Progenitor cell of endocrine pancreas (in vitro differentiated cells): ENCODE results near the gene RAPSN. TPM values are rescaled to one million over a fixed set of nuclear protein-coding genes. Genes with fewer than 3 reads are reported as not detected.
"Not testable (repeated sequence)": the region's sequence is repeated elsewhere in the genome, so short reads cannot be mapped to it uniquely, and the experiment has no call there.

Experiments
- DNase-seq: peaks from one replicate; pipeline ENCODE4 v3.0.0; 2021; ENCODE audit warnings: low spot score; ENCODE audit not compliant: unreplicated experiment
- H3K27ac Mint-ChIP-seq: 2 replicates; pipeline ENCODE4 v1.8.0; 2021; ENCODE audit warnings: mild to moderate bottlenecking, moderate library complexity, mixed read lengths
- H3K27me3 Mint-ChIP-seq: 2 replicates; pipeline ENCODE4 v1.8.0; 2021; ENCODE audit warnings: mixed read lengths
- H3K36me3 Mint-ChIP-seq: 2 replicates; pipeline ENCODE4 v1.8.0; 2022; ENCODE audit warnings: mixed read lengths; ENCODE audit not compliant: insufficient read depth
- H3K4me1 Mint-ChIP-seq: 2 replicates; pipeline ENCODE4 v1.8.0; 2021; ENCODE audit warnings: low read depth, mixed read lengths
- H3K4me3 Mint-ChIP-seq: 2 replicates; pipeline ENCODE4 v1.8.0; 2021; ENCODE audit warnings: low read depth, mild to moderate bottlenecking, moderate library complexity, mixed read lengths
- H3K9me3 Mint-ChIP-seq: 2 replicates; pipeline ENCODE4 v1.8.0; 2021; ENCODE audit warnings: low read depth, mixed read lengths
- CTCF ChIP-seq: fragments of 200-600 bp; sonication (generic); IDR thresholded peaks from one replicate; pipeline ENCODE4 v1.5.0; 2021; ENCODE audit warnings: antibody characterized with exemption, mild to moderate bottlenecking; ENCODE audit not compliant: unreplicated experiment
- total RNA-seq: library from RNA; stranded (reverse); gene quantifications from 2 replicates; pipeline ENCODE4 v1.2.1, GENCODE V29; 2021

RAPSN gene
- total RNA-seq, 1 donor from 2014 or later: 0.81 TPM

GRCh38 chr11:47454258-47454671 lies 5.3 kb upstream of the RAPSN start:
- H3K36me3 Mint-ChIP-seq, H3K9me3 Mint-ChIP-seq, H3K27me3 Mint-ChIP-seq, H3K4me3 Mint-ChIP-seq, H3K27ac Mint-ChIP-seq, H3K4me1 Mint-ChIP-seq: not testable (repeated sequence)
- peak; percentile 73 for TF ChIP-seq CTCF
- DNase-seq: peak; percentile 25

GRCh38 chr11:47453365-47453764 lies 4.4 kb upstream of the RAPSN start:
- Mint-ChIP-seq H3K27me3 (no peaks in the 10 kb centered on the region), H3K4me1 (no peaks in the 10 kb centered on the region), H3K27ac (no peak overlapping the region), H3K4me3 (no peak overlapping the region), H3K9me3 (no peaks in the 10 kb centered on the region), H3K36me3 (no peaks in the 10 kb centered on the region)
- no peak for DNase-seq
- TF ChIP-seq CTCF: no peak

- H3K4me1 Mint-ChIP-seq: no peaks in the 10 kb centered on the region
- H3K36me3 Mint-ChIP-seq: no peaks in the 10 kb centered on the region
- no peak for TF ChIP-seq CTCF
- H3K27me3 Mint-ChIP-seq: no peaks in the 10 kb centered on the region
- H3K4me3 Mint-ChIP-seq: no peak overlapping the region
- no peak overlapping the region for H3K27ac Mint-ChIP-seq
- DNase-seq: no peak
- no peaks in the 10 kb centered on the region for H3K9me3 Mint-ChIP-seq
Measured at GRCh38 chr11:47451990-47452389, 3.1 kb upstream of the RAPSN start.

GRCh38 chr11:47451436-47451835 lies 2.5 kb upstream of the RAPSN start:
- H3K27ac Mint-ChIP-seq: no peak overlapping the region
- no peaks in the 10 kb centered on the region for H3K4me1 Mint-ChIP-seq

GRCh38 chr11:47449541-47449940 lies 605 bp upstream of the RAPSN start:
- Mint-ChIP-seq H3K4me3 (no peak overlapping the region), H3K27ac (no peak overlapping the region), H3K27me3 (no peaks in the 10 kb centered on the region), H3K9me3 (no peaks in the 10 kb centered on the region), H3K4me1 (no peaks in the 10 kb centered on the region), H3K36me3 (no peaks in the 10 kb centered on the region)
- TF ChIP-seq CTCF: no peak
- no peak for DNase-seq

More at GRCh38 chr11:47451436-47451835, 2.5 kb upstream of the RAPSN start:
- H3K4me3 Mint-ChIP-seq: no peak overlapping the region
- no peaks in the 10 kb centered on the region for H3K36me3 Mint-ChIP-seq
- H3K9me3 Mint-ChIP-seq: no peaks in the 10 kb centered on the region
- no peaks in the 10 kb centered on the region for H3K27me3 Mint-ChIP-seq
- no peak for TF ChIP-seq CTCF
- no peak for DNase-seq
